ENCODE data around the gene ZNF362. TPM values are rescaled to one million over a fixed set of nuclear protein-coding genes. Genes with fewer than 3 reads are reported as not detected.

Gene ZNF362
- total RNA-seq, 1 experiment from 2014 or later = 11.1 TPM

- H3K9me3 ChIP-seq (ENCODE audit: control insufficient read depth in 1 of 2, insufficient read depth in 1 of 2, low read depth in 1 of 2, low read length in 2 of 2) = no peaks in the 10 kb centered on the region
- RAD21 ChIA-PET (ENCODE audit: low non-redundant PET in 1 of 2, low total read pairs in 2 of 2, uncharacterized antibody in 2 of 2, unreplicated experiment in 2 of 2) = no interaction called here
- no peak for DNase-seq (ENCODE audit: low read depth, low spot score)
- H3K4me2 ChIP-seq (ENCODE audit: low read length) = no peak overlapping the region
- intact Hi-C loops (cut with micrococcal nuclease) = no loop called here
- H2AFZ ChIP-seq (ENCODE audit: low read depth, low read length, poor library complexity, severe bottlenecking) = no peak overlapping the region
- no peak for TF ChIP-seq YY1 (IDR thresholded peaks at IDR 0.05; ENCODE audit: extremely low read depth, insufficient replicate concordance, low read depth, low read length)
- no peaks in the 10 kb centered on the region for H3K79me2 ChIP-seq (ENCODE audit: insufficient read depth, low read length)
- BruUV-seq (replicated peaks) = no TSS peak
- H3K27me3 ChIP-seq (ENCODE audit: insufficient read depth, low read length) = no peaks in the 10 kb centered on the region
- no peak for ATAC-seq
- H3K4me3 ChIP-seq (replicated peaks in 1 of 2; ENCODE audit: low read depth in 1 of 2, low read length in 2 of 2) = no peak overlapping the region
- H3K9ac ChIP-seq (ENCODE audit: low read length) = no peak overlapping the region
- H3K27ac ChIP-seq (ENCODE audit: low read depth, low read length) = no peak overlapping the region
- CTCF ChIA-PET = interaction anchor here (0.6 to 1.2 kb wide), 2 partner anchors 11 kb away, joined by 3 to 8 read pairs; no protein-coding TSS in a partner anchor
- H3K4me1 ChIP-seq (ENCODE audit: control insufficient read depth in 1 of 2, insufficient read depth in 2 of 2, low read length in 2 of 2) = no peaks in the 10 kb centered on the region
- H3K9me2 ChIP-seq (ENCODE audit: insufficient read depth) = no peaks in the 10 kb centered on the region
- POLR2A ChIA-PET = no interaction called here
- H3K36me3 ChIP-seq (ENCODE audit: control insufficient read depth in 1 of 2, insufficient read depth in 2 of 2, low read length in 2 of 2) = no peaks in the 10 kb centered on the region
- no peaks in the 10 kb centered on the region for H4K20me1 ChIP-seq (ENCODE audit: insufficient read depth)
Observed at GRCh38 chr1:33305816-33306652, 49.7 kb downstream of the ZNF362 start.

DNA sequence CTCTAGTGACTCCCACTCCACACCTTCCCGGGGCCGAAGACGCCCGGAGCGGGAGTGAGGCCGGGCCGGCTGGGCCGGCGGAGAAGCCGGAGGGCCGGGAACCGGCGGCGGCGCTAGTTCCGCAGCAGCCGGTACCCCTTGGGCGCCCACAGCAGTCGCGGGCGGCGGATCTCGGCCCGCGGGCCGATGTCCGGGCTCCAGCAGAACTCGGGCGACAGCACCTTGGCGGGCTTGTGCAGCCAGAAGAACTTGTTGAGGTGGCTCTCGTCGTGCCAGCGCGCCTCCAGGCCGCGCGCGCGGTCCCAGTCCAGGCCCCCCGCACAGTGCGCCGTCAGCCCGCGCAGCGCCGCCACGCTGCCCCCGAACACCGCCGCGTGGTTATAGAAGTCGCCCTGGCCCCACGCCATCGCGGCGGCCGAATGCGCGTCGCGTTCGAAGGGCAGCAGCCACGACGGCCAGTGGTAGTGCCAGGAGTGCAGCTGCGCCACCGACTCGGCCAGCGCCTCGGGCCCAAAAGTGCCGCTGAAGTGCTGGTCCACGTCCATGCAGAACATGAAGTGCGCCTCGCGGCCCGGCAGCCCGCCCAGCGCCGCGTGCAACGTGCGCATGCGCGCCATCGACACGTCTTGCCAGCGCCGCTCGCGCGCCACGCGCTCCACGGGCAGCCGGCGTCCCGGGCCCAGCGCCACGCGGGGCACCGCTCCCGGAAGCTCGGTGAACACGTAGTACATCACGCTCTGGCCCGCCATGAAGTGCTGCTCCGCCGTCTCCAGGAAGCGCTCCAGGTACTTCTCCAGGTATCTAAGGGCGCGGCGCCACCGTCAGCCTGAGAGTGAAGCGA lies 50.6 kb downstream of the ZNF362 start:
- CTCF ChIA-PET = interaction anchor here (0.6 kb wide), 1 partner anchor 11 kb away, joined by 3 read pairs; no protein-coding TSS in a partner anchor
- RAD21 ChIA-PET (ENCODE audit: low non-redundant PET in 1 of 2, low total read pairs in 2 of 2, uncharacterized antibody in 2 of 2, unreplicated experiment in 2 of 2) = no interaction called here

More for the DNA sequence above, 50.6 kb downstream of the ZNF362 start:
- Histone ChIP-seq H4K20me1 (ENCODE audit: insufficient read depth) (no peaks in the 10 kb centered on the region), H3K4me3 (replicated peaks in 1 of 2; ENCODE audit: low read depth in 1 of 2, low read length in 2 of 2) (no peak overlapping the region), H3K9me2 (ENCODE audit: insufficient read depth) (no peaks in the 10 kb centered on the region), H3K4me1 (ENCODE audit: control insufficient read depth in 1 of 2, insufficient read depth in 2 of 2, low read length in 2 of 2) (no peaks in the 10 kb centered on the region), H3K27ac (ENCODE audit: low read depth, low read length) (no peak overlapping the region), H3K79me2 (ENCODE audit: insufficient read depth, low read length) (no peaks in the 10 kb centered on the region), H3K36me3 (ENCODE audit: control insufficient read depth in 1 of 2, insufficient read depth in 2 of 2, low read length in 2 of 2) (no peaks in the 10 kb centered on the region), H3K9me3 (ENCODE audit: control insufficient read depth in 1 of 2, insufficient read depth in 1 of 2, low read depth in 1 of 2, low read length in 2 of 2) (no peaks in the 10 kb centered on the region), H3K9ac (ENCODE audit: low read length) (no peak overlapping the region), H3K27me3 (ENCODE audit: insufficient read depth, low read length) (no peaks in the 10 kb centered on the region), H2AFZ (ENCODE audit: low read depth, low read length, poor library complexity, severe bottlenecking) (no peak overlapping the region), H3K4me2 (ENCODE audit: low read length) (no peak overlapping the region)
- TF ChIP-seq ZNF274 (IDR thresholded peaks at IDR 0.05; ENCODE audit: low read depth, low read length) (no peak), CEBPB (IDR thresholded peaks at IDR 0.05; ENCODE audit: low read depth) (no peak), REST (IDR thresholded peaks at IDR 0.05; ENCODE audit: low read depth) (no peak), SRF (IDR thresholded peaks at IDR 0.05; ENCODE audit: low read depth) (no peak)
- DNase-seq (ENCODE audit: low read depth, low spot score) (no peak), ATAC-seq (no peak)
- POLR2A ChIA-PET = no interaction called here
- intact Hi-C loops (cut with micrococcal nuclease) = no loop called here
- BruUV-seq (replicated peaks) = no TSS peak

Data from HCT116 (cell line).